ENCODE measurements around the gene ARAP1.

GRCh38 chr11:72718101-72718501 is 34.1 kb downstream of the ARAP1 start:
- TF ChIP-seq CTCF (conservative IDR thresholded peaks at IDR 0.05) (no peak), EZH2 (IDR thresholded peaks at IDR 0.05; ENCODE audit: low read depth) (no peak)
